Keratinocyte (primary cell): ENCODE results near the gene SSTR4. TPM values are rescaled to one million over a fixed set of nuclear protein-coding genes. Genes with fewer than 3 reads are reported as not detected.

ENCODE experiments used
- DNase-seq: peaks from one replicate; pipeline ENCODE4 v3.0.0-alpha.2; 2011; ENCODE audit warnings: low read depth, missing footprints, low spot score
- FAIRE-seq: peaks from 2 replicates; lab custom pipeline; 2011; peaks lifted over from hg19 to GRCh38; lab: Jason Lieb, UNC
- H2AFZ ChIP-seq: 2 replicates; pipeline ENCODE4 v1.6.0; 2012; ENCODE audit warnings: low read length, control low read depth, inconsistent platforms; ENCODE audit not compliant: control insufficient read depth
- H3K27ac ChIP-seq: 2 replicates; pipeline ENCODE4 v1.5.1; 2011; ENCODE audit warnings: low read length; ENCODE audit not compliant: control insufficient read depth, insufficient read depth
- H3K27me3 ChIP-seq: 3 replicates; pipeline ENCODE4 v1.6.0; 2011; ENCODE audit warnings: low read length; ENCODE audit not compliant: control insufficient read depth, insufficient read depth; ENCODE audit errors: extremely low read depth
- H3K36me3 ChIP-seq, 2 experiments: 2 replicates in 1 of 2; 3 replicates in 1 of 2; pipeline ENCODE4 v1.5.1; 2011; ENCODE audit warnings: low read length in 2 of 2, mild to moderate bottlenecking in 1 of 2; ENCODE audit not compliant: control insufficient read depth in 2 of 2, insufficient read depth in 2 of 2; ENCODE audit errors: extremely low read depth in 1 of 2
- H3K4me1 ChIP-seq: 3 replicates; pipeline ENCODE4 v1.5.1; 2011; ENCODE audit warnings: low read length; ENCODE audit not compliant: control insufficient read depth, insufficient read depth; ENCODE audit errors: extremely low read depth
- H3K4me2 ChIP-seq: 3 replicates; pipeline ENCODE4 v1.6.0; 2011; ENCODE audit warnings: low read depth, low read length; ENCODE audit not compliant: control insufficient read depth, insufficient read depth; ENCODE audit errors: extremely low read depth
- H3K4me3 ChIP-seq, 3 experiments: fragments of 200-600 bp in 1 of 3; sonication (generic) in 1 of 3; 2 replicates in 2 of 3; 3 replicates in 1 of 3; pipeline ENCODE4 v1.5.1; 2011 to 2016; ENCODE audit warnings: low read length in 3 of 3, mild to moderate bottlenecking in 3 of 3, control low read depth in 2 of 3, inconsistent platforms in 1 of 3, low read depth in 1 of 3, mixed read lengths in 1 of 3, mixed run types in 1 of 3, moderate library complexity in 1 of 3; ENCODE audit not compliant: control insufficient read depth in 2 of 3, insufficient read depth in 2 of 3; ENCODE audit errors: extremely low read depth in 1 of 3
- H3K79me2 ChIP-seq: 2 replicates; pipeline ENCODE4 v1.6.0; 2012; ENCODE audit warnings: low read length; ENCODE audit not compliant: control insufficient read depth, insufficient read depth
- H3K9ac ChIP-seq: 3 replicates; pipeline ENCODE4 v1.6.0; 2011; ENCODE audit warnings: low read length; ENCODE audit not compliant: control insufficient read depth, insufficient read depth; ENCODE audit errors: extremely low read depth
- H3K9me1 ChIP-seq: 3 replicates; pipeline ENCODE4 v1.6.0; 2011; ENCODE audit warnings: low read length; ENCODE audit not compliant: control insufficient read depth, insufficient read depth; ENCODE audit errors: extremely low read depth
- H3K9me3 ChIP-seq: 2 replicates; pipeline ENCODE4 v1.5.1; 2012; ENCODE audit warnings: low read depth, low read length; ENCODE audit not compliant: control insufficient read depth
- H4K20me1 ChIP-seq: 3 replicates; pipeline ENCODE4 v1.6.0; 2011; ENCODE audit warnings: low read length; ENCODE audit not compliant: control insufficient read depth, insufficient read depth; ENCODE audit errors: extremely low read depth
- CTCF ChIP-seq, 3 experiments: IDR thresholded peaks in 1 of 3; conservative IDR thresholded peaks in 1 of 3; optimal IDR thresholded peaks in 1 of 3; 2 replicates in 2 of 3; 3 replicates in 1 of 3; pipeline versions ENCODE3 to v1.5.1; 2011; ENCODE audit warnings: low read length in 3 of 3, mild to moderate bottlenecking in 3 of 3, moderate library complexity in 2 of 3, control low read depth in 1 of 3, inconsistent platforms in 1 of 3; ENCODE audit not compliant: insufficient read depth in 2 of 3; ENCODE audit errors: extremely low read depth in 1 of 3
- EZH2 ChIP-seq: IDR thresholded peaks from one replicate; pipeline ENCODE4 v1.6.1; 2012; ENCODE audit warnings: inconsistent platforms, mild to moderate bottlenecking, low read length, moderate library complexity
- dilution Hi-C: fragments of 300-500 bp; cut with MboI; formaldehyde crosslinking; loops from one replicate; pipeline ENCODE4 v1.7.0; 2020; ENCODE audit warnings: low sequenced_read_pairs; ENCODE audit not compliant: extremely low pct_ligation_motif_present
- polyA plus RNA-seq, 5 experiments: library from polyadenylated mRNA; depleted of rRNA in 3 of 5; stranded (reverse) in 3 of 5; stranded (forward) in 1 of 5; unstranded in 1 of 5; fragments of >200 nt; gene quantifications; 1 replicate in 1 of 5; 2 replicates in 3 of 5; 3 replicates in 1 of 5; pipeline versions ENCODE4 v1.2.1 to v1.2.3, GENCODE V29; 2011 to 2012; ENCODE audit warnings: missing spikeins in 2 of 5, low read depth in 1 of 5, low replicate concordance in 1 of 5

The SSTR4 gene
- polyA plus RNA-seq, 1 donor (not counting 4 experiments of a cell fraction or from before 2014, with no cell fraction given) = not detected

GRCh38 chr20:23069108-23069507 is 34.0 kb downstream of the SSTR4 start:
- Histone ChIP-seq H3K27ac (no peak overlapping the region), H3K9ac (no peak overlapping the region), H3K4me2 (no peak overlapping the region), H3K27me3 (no peaks in the 10 kb centered on the region), H3K9me3 (no peaks in the 10 kb centered on the region), H2AFZ (no peak overlapping the region), H3K9me1 (no peaks in the 10 kb centered on the region), H3K4me3 (no peak overlapping the region), H3K79me2 (no peaks in the 10 kb centered on the region), H3K4me1 (no peaks in the 10 kb centered on the region), H4K20me1 (no peaks in the 10 kb centered on the region), H3K36me3 (no peaks in the 10 kb centered on the region)
- FAIRE-seq (no peak), DNase-seq (no peak)
- no peak for TF ChIP-seq CTCF (optimal IDR thresholded peaks at IDR 0.05 in 1 of 3, IDR thresholded peaks at IDR 0.05 in 1 of 3, conservative IDR thresholded peaks at IDR 0.05 in 1 of 3; ENCODE audit: extremely low read depth in 1 of 3, insufficient read depth in 2 of 3, low read length in 3 of 3)
- TF ChIP-seq EZH2 = no peak
- dilution Hi-C loops = no loop called here

GRCh38 chr20:23071398-23071797 is 36.3 kb downstream of the SSTR4 start:
- no peak overlapping the region for H2AFZ ChIP-seq
- H3K4me3 ChIP-seq = no peak overlapping the region
- H4K20me1 ChIP-seq = no peaks in the 10 kb centered on the region
- no peaks in the 10 kb centered on the region for H3K9me3 ChIP-seq
- no peak overlapping the region for H3K9ac ChIP-seq
- DNase-seq (no peak), FAIRE-seq (no peak)
- TF ChIP-seq CTCF (optimal IDR thresholded peaks at IDR 0.05 in 1 of 3, IDR thresholded peaks at IDR 0.05 in 1 of 3, conservative IDR thresholded peaks at IDR 0.05 in 1 of 3; ENCODE audit: extremely low read depth in 1 of 3, insufficient read depth in 2 of 3, low read length in 3 of 3) (no peak), EZH2 (no peak)
- H3K9me1 ChIP-seq = no peaks in the 10 kb centered on the region
- no peaks in the 10 kb centered on the region for H3K4me1 ChIP-seq
- no peak overlapping the region for H3K27ac ChIP-seq
- H3K36me3 ChIP-seq = no peaks in the 10 kb centered on the region
- dilution Hi-C loops = no loop called here
- H3K4me2 ChIP-seq = no peak overlapping the region
- no peaks in the 10 kb centered on the region for H3K27me3 ChIP-seq
- H3K79me2 ChIP-seq = no peaks in the 10 kb centered on the region
